ACHN (cell line): Measurements from ENCODE around the gene GAS7.

Experiments used
- DNase-seq: peaks from one replicate; pipeline ENCODE4 v3.0.0-alpha.2; 2015
- in situ Hi-C: cut with HindIII; loops from 2 replicates; pipeline ENCODE4 v1.10.0; 2017; ENCODE audit warnings: low sequenced_read_pairs, low pct_ligation_motif_present, low pct_unique_long_range_greater_than_20kb

GAS7 gene

DNA sequence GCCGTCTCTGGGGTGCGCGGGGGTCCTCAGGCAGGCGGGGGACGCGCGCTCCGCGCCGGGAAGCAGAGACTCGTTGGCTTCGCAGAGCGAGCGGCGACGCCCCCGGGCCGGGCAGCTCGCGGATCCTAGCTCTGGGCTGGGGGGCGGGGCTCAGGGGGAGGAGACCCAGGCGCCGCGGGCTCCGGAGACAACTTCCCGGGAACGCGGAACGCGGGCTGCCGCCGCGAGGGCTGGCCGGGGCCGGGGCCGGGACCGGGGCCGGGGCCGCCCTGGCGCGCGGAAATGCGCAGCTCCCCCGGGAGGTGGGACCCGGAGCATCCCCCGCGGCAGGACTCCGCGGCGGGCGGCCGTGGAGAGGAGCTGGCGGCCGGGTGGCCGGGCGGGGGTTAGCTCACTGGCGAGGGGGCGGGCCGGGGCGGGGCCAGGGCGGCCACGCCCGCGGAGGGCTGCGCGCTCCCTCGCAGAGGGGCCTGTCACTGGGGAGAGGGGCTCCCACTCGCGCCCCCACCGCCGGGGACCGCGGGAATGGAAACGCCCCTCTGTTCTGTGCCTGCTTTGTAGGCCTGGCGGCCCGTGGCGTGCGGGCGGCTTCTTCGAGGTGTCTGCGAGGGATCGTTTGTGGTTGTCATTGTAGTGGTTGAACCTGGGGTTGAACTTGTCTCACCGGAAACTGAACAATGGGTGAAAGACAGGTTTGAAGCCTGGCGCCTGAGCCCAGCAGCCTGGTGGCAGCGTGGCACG is at the start of gene GAS7:
Gene GAS7, minus strand, starts transcription at position 98 of the 741 bp plus-strand sequence.
- in situ Hi-C loops = no loop called here
- DNase-seq = no peak

DNA sequence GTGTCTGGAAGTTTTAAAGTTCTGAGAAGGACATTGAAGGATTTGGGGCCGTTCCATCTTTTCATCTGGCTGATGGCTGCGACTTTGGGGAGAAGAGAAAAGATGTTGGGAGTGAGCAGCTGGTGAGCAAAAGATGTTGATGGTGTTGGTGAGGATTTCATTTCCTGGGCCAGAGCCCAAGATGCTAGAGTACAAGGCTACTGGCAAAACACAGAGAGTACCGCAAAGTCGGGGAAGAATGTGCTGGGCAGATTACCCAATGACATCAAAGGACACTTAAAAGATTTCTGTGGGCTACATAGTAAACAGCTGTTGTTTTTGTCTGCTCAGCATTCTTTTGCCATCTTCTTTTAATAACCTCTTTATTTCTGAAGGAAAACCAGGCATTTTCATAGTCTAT is 49.4 kb upstream of the GAS7 start:
- DNase-seq = no peak
- in situ Hi-C loops = no loop called here

DNA sequence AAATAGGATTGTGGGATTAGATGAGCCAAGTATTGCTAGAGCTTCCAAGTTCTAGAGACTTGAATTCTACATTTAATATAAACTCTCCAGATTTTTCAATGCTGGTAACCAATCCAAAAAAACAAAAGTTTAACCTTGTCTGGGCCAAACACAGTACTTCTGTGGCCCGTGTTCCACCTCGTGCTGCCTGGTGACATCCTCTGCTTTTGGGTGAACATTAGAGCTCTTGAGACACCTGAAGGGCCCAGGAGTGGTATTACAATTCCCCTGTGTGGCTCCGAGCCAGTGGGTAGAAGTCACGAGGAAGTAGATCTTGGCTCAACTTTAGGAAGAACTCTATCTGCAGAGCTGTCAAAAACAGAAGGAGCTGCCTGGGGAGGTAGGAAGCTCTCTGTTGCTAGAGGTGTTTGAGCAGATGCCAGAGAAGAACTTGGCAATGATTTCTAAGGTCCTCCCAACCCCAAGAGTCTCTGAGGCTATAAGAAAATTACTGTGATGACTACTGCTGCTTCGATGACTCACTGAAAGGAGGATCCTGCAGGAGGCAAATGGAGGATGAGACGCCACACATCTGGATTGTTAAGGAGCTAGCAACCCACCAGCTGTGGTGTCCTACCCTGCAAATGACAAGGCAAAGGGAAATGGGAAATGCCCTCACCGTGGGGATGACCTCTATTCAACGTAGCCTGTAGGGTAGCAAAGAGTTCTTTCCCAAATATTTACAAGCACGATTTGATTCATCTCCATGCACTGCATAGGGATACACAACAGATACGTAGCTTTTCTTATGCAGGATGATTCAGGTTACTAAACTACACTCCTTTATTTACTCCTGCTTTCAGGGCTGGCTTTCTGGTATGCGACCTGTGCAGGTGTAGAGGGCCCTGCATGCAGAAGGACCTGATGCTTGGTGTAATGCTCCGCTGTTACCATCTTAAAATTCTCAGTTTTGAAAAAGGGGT is 45.8 kb upstream of the GAS7 start:
- no peak for DNase-seq
- in situ Hi-C loops = no loop called here

DNA sequence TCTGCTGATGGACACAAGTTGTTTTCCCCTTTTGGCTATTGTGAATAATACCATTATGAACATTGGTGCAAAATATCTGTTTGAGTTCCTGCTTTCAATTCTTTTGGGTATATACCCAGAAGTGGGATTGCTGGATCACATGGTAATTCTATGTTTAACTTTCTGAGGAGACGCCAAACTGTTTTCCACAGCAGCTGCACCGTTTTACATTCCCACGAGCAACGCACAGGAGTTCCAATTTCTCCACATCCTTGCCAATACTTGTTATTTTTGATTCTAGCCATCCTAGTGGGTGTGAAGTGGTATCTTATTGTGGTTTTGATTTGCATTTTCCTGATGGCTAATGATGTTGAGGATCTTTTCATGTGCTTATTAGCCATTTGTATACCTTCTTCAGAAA is 43.4 kb upstream of the GAS7 start:
- no peak for DNase-seq
- in situ Hi-C loops = no loop called here

DNA sequence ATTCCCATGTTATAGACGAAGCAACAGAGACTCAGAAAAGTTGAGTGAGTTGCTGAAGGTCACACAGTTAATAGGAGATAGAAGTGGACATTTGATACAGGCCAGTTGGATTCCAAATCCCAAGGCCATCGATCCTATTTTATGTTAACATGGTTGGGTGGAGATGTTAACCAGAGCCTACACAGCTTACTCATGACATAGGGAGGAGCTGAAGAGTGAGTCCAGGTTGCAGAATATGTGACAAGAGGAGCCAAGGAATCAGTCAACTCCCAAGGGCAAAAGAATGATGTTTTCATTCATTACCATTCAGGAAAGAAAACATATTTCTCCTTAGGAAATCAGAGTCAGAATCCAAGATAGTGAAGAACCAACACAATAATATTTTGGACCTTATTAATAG is 40.3 kb upstream of the GAS7 start:
- in situ Hi-C loops = no loop called here
- no peak for DNase-seq

DNA sequence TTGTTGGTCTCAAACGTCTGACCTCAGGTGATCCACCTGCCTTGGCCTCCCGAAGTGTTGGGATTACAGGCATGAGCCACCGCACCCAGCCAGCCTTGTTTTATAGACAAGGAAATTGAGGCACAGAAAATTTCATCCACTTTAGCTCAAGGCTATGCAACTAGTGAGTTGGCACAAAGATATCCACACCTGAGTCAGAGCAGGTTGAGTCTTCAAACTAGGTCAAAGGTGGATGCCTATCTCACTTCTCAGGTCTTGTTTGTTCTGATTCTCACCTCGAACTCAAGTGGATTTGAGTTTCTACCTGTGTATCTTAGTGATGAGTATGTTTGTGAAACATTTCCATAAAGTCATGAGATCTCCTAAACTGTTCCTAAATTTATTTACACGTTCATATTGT is 35.6 kb upstream of the GAS7 start:
- no peak for DNase-seq
- in situ Hi-C loops = no loop called here

DNA sequence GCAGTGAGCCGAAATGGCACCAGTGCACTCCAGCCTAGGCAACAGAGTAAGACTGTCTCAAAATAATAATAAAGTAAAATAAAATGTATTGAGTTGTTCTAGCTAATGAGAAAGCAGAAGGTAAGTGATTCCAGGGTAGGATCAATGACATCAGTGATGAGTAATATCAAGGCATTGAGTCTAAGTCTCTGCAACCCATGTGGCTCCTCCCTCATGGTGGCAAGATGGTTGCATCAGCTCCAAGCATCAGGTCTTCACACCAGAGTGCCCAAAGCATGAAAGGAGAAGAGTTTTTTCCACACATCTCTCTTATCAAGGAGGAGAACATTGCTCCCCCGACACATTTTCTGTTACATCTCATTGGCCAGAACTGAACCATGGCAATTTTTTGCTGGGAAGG is 34.8 kb upstream of the GAS7 start:
- in situ Hi-C loops = no loop called here

DNA sequence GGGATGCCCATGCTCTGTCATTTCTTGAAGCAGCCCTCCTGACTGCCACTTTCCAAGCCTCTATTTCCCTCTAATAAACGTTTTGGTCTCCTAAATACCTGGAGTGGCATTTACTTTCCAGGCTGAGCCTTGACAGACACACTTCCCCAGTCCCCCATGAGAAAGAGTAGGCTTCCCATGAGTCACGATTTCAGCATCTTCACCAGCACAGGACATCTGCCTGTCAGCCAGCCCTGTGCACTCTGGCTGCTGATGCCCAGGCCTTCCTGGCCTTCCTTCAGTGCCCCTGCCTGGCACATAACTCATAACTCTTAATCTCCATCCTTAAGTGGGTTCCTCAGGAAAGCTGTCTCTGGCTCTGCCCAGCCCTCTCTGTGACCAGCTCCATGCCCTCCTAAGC is 30.8 kb upstream of the GAS7 start:
- no peak for DNase-seq
- in situ Hi-C loops = no loop called here

More for the DNA sequence above, 34.8 kb upstream of the GAS7 start:
- no peak for DNase-seq

DNA sequence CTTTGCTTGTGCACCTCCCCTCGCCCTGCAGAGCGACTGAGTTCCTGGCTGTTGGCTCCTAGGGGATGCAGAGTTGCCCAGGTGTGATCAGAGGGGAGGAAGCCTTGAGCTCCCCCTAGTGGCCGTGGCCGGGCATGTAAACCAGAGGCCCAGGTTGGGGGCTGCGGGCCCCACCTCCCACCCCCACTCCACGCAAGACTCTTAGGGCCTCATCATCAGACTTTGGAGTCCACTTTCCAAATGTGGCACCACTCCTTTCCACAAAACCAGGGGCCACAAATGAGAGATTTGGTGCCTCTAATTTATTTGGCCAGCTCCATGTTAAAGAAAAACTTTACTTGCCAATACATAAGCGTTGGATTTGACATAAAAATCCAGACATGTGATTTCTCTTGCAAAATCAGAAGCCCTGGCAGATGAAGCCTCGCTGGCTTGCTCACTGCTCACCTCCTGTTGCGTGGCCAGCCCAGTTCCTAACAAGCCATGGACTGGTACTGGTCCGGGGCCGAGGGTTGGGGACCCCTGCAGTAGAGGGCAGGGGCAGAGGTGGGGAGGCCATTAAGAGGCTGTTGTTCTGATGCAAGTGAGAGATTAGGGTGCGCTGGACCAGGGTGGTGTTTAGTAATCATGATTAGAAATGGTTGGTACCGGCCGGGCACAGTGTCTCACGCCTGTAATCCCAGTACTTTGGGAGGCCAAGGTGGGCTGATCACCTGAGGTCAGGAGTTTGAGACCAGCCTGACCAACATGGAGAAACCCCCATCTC is 28.7 kb upstream of the GAS7 start:
- in situ Hi-C loops = no loop called here
- DNase-seq = peak; percentile 31

DNA sequence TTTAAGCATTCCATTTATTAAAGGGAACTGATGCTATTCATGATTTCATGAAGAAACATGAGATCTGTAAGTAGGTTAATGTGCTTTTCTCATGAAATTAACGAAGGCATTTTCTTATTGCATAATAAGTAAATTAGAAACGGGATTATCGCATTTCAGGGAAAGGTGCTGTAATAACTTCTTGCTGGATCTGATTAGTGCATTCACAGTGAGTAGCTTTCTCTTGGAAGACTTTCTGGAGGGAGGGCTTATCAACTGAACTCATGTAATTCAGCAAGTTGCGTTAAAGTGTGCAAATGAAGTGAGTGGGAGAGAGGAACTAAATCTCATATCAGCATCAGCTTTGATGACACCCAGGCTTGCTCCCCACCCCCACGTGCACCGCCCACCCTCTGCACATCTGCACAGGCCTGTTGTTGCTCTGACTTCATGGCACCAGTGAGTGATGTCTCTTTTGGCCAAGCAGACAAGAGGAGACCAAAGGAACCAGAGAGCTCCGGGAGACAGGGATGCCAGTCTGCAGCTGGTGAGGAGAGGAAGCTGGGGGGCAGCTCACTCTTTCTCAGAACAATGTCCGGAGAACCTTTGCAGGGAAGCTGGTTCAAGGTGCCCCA is 26.3 kb upstream of the GAS7 start:
- no peak for DNase-seq
- in situ Hi-C loops = no loop called here

DNA sequence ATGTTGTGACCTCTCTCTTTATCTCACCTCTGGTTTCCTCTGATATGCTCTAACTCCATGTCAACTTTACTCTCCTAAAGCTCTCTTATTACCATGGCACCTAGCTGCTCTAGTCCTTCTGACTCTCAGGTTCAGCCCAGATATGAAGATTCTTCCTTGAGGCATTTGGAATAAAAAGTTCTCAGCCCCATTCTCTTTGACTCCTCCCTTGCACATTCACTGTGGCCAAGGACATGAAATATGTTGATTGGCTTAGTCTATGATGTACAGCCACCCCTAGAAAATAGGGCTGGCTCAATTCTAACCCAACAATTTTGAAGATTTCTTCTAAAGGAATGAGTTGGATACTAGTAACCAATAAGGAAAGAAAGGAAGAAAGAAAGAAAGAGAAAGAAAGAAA is 20.8 kb upstream of the GAS7 start:
- in situ Hi-C loops = no loop called here
- DNase-seq = no peak

DNA sequence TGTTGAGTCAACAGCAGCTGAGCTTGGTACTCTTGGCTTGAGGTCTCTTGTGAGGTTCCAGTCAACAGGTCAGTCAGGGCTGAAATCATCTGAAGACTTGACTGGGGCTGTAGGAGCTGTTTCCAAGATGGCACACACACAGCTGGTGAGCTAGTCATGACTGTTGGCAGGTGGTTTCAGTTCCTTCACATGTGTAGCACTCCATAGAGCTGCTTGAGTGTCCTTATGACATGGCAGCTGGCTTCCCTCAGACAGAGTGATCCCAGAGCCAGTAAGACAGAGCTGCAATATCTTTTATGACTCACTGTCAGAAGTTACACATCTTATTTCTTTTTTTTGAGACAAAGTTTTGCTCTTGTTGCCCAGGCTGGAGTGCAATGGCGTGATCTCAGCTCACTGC is 19.5 kb upstream of the GAS7 start:
- no peak for DNase-seq
- in situ Hi-C loops = no loop called here

DNA sequence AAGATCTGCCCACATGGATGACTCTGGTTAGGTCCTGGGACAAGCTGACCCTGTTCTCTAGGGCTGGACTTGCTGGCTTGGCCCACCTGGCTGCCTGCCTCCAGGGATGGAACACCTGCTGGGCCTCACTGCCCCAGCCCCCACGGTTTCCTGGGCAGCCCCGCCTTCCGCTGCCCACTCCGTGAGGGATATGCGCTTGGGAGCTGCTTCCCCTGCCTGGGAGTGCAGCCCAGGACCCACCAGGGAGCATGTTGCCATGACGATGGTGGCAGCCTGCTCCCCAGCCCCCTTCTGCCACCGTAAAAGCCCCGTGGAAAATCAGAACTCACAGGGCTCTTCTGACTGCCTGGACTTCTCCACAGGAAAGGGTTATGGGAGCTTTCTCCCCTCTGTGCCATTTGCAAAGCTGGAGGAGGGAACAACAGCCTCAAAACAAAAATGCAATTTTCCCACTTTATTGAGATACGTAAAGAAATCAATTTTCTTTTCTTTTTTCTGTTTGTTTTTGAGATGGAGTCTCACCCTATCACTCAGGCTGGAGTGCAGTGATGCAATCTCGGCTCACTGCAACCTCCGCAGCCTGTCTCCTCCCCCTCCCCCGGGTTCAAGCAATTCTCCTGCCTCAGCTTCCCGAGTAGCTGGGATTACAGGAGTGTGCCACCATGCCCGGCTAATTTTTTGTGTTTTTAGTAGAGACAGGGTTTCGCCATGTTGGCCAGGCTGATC is 18.0 kb upstream of the GAS7 start:
- in situ Hi-C loops = no loop called here
- DNase-seq = no peak

DNA sequence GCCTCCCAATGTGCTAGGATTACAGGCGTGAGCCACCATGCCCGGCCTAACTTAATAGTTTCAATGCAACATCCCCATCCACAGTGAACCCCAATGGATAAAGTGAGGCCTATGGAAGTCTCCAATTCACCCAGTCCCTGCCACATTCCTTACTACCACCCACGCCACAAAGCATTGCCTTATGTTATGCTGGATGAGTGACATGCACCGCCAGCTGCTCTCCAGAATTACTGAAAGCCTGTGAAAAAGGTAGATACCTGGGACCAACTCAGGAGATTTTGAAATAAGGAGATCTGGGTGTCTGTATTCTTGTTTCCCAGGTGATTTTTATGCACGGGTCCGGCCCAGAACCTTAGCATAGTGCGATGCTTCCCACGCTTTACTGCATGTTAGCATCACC is 16.9 kb upstream of the GAS7 start:
- in situ Hi-C loops = no loop called here

DNA sequence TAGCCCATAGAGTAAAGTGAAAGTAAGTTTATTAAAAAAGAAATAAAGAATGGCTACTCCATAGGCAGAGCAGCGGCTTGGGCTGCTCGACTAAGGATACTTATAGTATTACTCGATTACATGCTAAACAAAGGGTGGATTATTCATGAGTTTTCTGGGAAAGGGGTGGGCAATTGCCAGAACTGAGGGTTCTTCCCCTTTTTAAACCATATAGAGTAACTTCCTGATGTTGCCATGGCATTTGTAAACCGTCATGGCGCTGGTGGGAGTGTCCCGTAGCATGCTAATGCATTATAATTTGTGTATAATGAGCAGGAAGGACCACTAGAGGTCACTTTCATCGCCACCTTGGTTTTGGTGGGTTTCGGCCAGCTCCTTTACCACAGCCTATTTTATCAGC is 13.3 kb upstream of the GAS7 start:
- in situ Hi-C loops = no loop called here
- no peak for DNase-seq

More for the DNA sequence above, 16.9 kb upstream of the GAS7 start:
- DNase-seq = no peak

DNA sequence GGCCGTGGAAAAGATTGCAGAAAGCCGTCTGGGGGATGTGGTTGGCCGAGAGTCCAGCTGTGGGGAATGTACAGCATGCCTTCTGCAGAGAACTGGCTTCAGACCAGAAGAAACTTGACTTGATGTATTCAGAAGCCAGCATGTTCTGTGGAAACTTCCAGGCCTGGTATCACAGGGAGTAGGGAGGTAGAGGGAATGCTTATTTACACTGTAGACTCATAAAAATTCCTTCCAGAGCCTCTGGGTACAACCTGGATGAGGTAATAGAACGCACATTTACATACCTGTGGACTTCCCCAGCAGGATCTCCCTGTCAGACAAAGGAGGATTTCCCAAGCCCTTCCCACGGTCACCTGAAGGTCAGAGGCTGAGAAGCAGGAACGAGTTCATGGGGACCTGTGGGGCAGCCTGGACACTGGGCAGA is 11.8 kb upstream of the GAS7 start:
- in situ Hi-C loops = no loop called here
- no peak for DNase-seq

DNA sequence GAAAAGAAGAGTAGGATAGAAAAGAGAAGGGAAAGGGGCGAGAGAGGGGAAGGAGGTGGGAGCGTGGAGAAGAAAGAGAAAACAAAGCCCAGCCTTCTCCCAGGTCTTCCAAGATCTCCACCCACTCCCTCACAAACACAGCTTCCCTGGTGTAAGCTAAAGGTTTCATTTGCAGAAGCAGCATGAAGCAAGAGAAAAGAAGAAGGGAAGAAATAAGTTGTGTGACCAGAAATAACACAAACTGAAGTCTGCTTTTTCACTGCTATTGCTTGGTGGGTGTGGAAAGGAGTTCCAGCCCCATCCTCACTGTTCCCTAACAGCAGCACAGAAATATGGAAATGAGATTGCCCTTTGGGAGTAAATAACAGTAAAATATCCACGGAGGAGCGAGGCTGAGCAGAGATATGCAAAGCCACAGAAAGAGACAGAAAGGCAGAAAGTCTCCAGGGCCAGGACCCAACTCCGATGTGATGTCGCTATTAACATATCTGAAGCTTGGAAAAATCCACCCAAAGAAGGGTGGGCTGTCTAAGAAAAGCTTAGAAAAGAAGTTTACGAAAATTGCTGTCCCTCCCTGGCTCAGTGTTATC is 10.3 kb upstream of the GAS7 start:
- DNase-seq = no peak
- in situ Hi-C loops = no loop called here

DNA sequence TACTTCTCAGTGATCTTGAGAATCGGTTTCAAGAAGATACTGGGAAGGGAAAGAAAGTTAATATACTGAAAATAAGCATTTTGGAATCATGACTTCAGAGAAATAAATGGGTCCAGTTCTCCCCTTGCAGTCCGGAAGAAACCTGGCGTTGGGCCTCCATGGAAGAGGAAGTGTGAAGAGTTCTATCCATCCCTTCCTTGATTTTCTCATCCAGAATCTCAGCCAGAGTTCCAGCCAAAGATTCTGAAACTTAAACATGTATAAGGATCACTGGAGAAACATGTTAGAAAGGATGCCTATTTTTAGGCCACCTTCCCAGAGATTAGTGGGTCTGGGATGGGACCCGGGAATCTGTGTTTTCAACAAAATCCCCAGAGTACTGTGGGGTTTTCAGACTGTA is 8.7 kb upstream of the GAS7 start:
- in situ Hi-C loops = no loop called here
- no peak for DNase-seq
